ENCODE data around the gene SHROOM2.
"Not testable (repeated sequence)": the region's sequence is repeated elsewhere in the genome, so short reads cannot be mapped to it uniquely, and the experiment has no call there.

SHROOM2 gene

GRCh38 chrX:9807355-9808182 is 21.3 kb downstream of the SHROOM2 start:
- ATAC-seq = no peak
- TF ChIP-seq CSRNP3 (CRISPR knock-in tag; IDR thresholded peaks at IDR 0.05) (no peak), ZFP3 (CRISPR knock-in tag; IDR thresholded peaks at IDR 0.05) (no peak), SNAI2 (CRISPR knock-in tag; IDR thresholded peaks at IDR 0.05) (no peak), OSR1 (CRISPR knock-in tag; IDR thresholded peaks at IDR 0.05) (no peak), TCF4 (CRISPR knock-in tag; IDR thresholded peaks at IDR 0.05; ENCODE audit: borderline replicate concordance) (no peak), CREB5 (CRISPR knock-in tag; IDR thresholded peaks at IDR 0.05; ENCODE audit: low read depth) (no peak), ZNF70 (CRISPR knock-in tag; IDR thresholded peaks at IDR 0.05) (no peak), TOX (CRISPR knock-in tag; IDR thresholded peaks at IDR 0.05; ENCODE audit: borderline replicate concordance) (no peak), CSDC2 (CRISPR knock-in tag; IDR thresholded peaks at IDR 0.05) (no peak)

GRCh38 chrX:9809876-9810275 is 23.6 kb downstream of the SHROOM2 start:
- not testable (repeated sequence) for ATAC-seq

GRCh38 chrX:9811086-9811485 is 24.9 kb downstream of the SHROOM2 start:
- not testable (repeated sequence) for ATAC-seq

- TF ChIP-seq ZNF8 (CRISPR knock-in tag; IDR thresholded peaks at IDR 0.05) (no peak), CSRNP3 (CRISPR knock-in tag; IDR thresholded peaks at IDR 0.05) (no peak), ZFP3 (CRISPR knock-in tag; IDR thresholded peaks at IDR 0.05) (no peak), ARNTL (CRISPR knock-in tag; IDR thresholded peaks at IDR 0.05; ENCODE audit: borderline replicate concordance, low read depth) (no peak), ESRRG (CRISPR knock-in tag; IDR thresholded peaks at IDR 0.05) (no peak), TOX (CRISPR knock-in tag; IDR thresholded peaks at IDR 0.05; ENCODE audit: borderline replicate concordance) (no peak), PPARA (CRISPR knock-in tag; IDR thresholded peaks at IDR 0.05; ENCODE audit: borderline replicate concordance) (no peak)
- ATAC-seq = no peak
Observed at GRCh38 chrX:9816084-9816700, 30.0 kb downstream of the SHROOM2 start.

GRCh38 chrX:9821572-9821971 is 35.3 kb downstream of the SHROOM2 start:
- no peak for ATAC-seq
- no peak for TF ChIP-seq ZC3H10 (CRISPR knock-in tag; IDR thresholded peaks at IDR 0.05)
- TF ChIP-seq TCF4 (CRISPR knock-in tag; IDR thresholded peaks at IDR 0.05; ENCODE audit: borderline replicate concordance) = no peak
- no peak for TF ChIP-seq CSDC2 (CRISPR knock-in tag; IDR thresholded peaks at IDR 0.05)
- no peak for TF ChIP-seq ISL1 (CRISPR knock-in tag; IDR thresholded peaks at IDR 0.05)
- TF ChIP-seq RARB (CRISPR knock-in tag; IDR thresholded peaks at IDR 0.05) = no peak
- no peak for TF ChIP-seq POU6F1 (CRISPR knock-in tag; IDR thresholded peaks at IDR 0.05; ENCODE audit: borderline replicate concordance, low read depth)
- TF ChIP-seq ZFP30 (CRISPR knock-in tag; IDR thresholded peaks at IDR 0.05) = no peak
- TF ChIP-seq ARNTL (CRISPR knock-in tag; IDR thresholded peaks at IDR 0.05; ENCODE audit: borderline replicate concordance, low read depth) = no peak
- TF ChIP-seq PATZ1 (CRISPR knock-in tag; IDR thresholded peaks at IDR 0.05; ENCODE audit: borderline replicate concordance) = no peak
- no peak for TF ChIP-seq BACH2 (CRISPR knock-in tag; IDR thresholded peaks at IDR 0.05; ENCODE audit: borderline replicate concordance)
- TF ChIP-seq ZFP3 (CRISPR knock-in tag; IDR thresholded peaks at IDR 0.05) = no peak
- no peak for TF ChIP-seq SNAI2 (CRISPR knock-in tag; IDR thresholded peaks at IDR 0.05)
- TF ChIP-seq TOX (CRISPR knock-in tag; IDR thresholded peaks at IDR 0.05; ENCODE audit: borderline replicate concordance) = no peak
- no peak for TF ChIP-seq TSHZ2 (CRISPR knock-in tag; IDR thresholded peaks at IDR 0.05)
- no peak for TF ChIP-seq GLIS3 (CRISPR knock-in tag; IDR thresholded peaks at IDR 0.05)
- no peak for TF ChIP-seq ZNF70 (CRISPR knock-in tag; IDR thresholded peaks at IDR 0.05)

All from SK-N-SH treated with all-trans-retinoic acid at 6 μM for 48 hours (cell line).